SK-N-SH (cell line): ENCODE measurements around the gene TANC2. TPM values are rescaled to one million over a fixed set of nuclear protein-coding genes. Genes with fewer than 3 reads are reported as not detected.

Source experiments
- CTCF ChIA-PET: fragments of 300-600, 350-600 bp; formaldehyde crosslinking; extraction: SDS; loops from one replicate; lab custom pipeline; 2021; lab: Yijun Ruan, JAX
- POLR2A ChIA-PET: fragments of 350-600 bp; sonication (Branson Sonifier 250); formaldehyde crosslinking; extraction: SDS; loops from one replicate; lab custom pipeline; 2020; ENCODE audit warnings: antibody characterized with exemption, inconsistent platforms; lab: Yijun Ruan, JAX
- DNase-seq: peaks from one replicate; pipeline ENCODE4 v3.0.0; 2012
- H2AFZ ChIP-seq: fragments of 200-600 bp; sonication (generic); 2 replicates; pipeline ENCODE4 v1.8.1; 2016; ENCODE audit warnings: antibody characterized with exemption, mild to moderate bottlenecking, low read depth
- H3F3A ChIP-seq: fragments of 200-600 bp; sonication (generic); replicated peaks from 2 replicates; pipeline ENCODE3; 2016; ENCODE audit warnings: antibody characterized with exemption, mild to moderate bottlenecking; ENCODE audit not compliant: insufficient read depth
- H3K27ac ChIP-seq, 2 experiments: fragments of 200-500 bp in 1 of 2; fragments of 200-600 bp in 1 of 2; sonication (Bioruptor generic) in 1 of 2; sonication (generic), shearing (Covaris generic) in 1 of 2; 2 replicates each; pipeline versions ENCODE4 v1.5.1 to v1.6.1; 2014 to 2016; ENCODE audit warnings: low read depth in 2 of 2, inconsistent platforms in 1 of 2, low read length in 1 of 2, mild to moderate bottlenecking in 1 of 2, mixed read lengths in 1 of 2
- H3K27me3 ChIP-seq: fragments of 200-600 bp; sonication (generic), shearing (Covaris generic); 2 replicates; pipeline ENCODE4 v1.6.1; 2016; ENCODE audit warnings: mixed run types; ENCODE audit not compliant: insufficient read depth
- H3K36me3 ChIP-seq, 2 experiments: fragments of 200-500 bp in 1 of 2; fragments of 200-600 bp in 1 of 2; sonication (Bioruptor generic) in 1 of 2; sonication (generic) in 1 of 2; replicated peaks in 1 of 2; 2 replicates each; pipeline versions ENCODE3 to v1.5.1; 2014 to 2016; ENCODE audit warnings: low read length in 1 of 2, mild to moderate bottlenecking in 1 of 2; ENCODE audit not compliant: insufficient read depth in 2 of 2, control insufficient read depth in 1 of 2
- H3K4me1 ChIP-seq, 2 experiments: fragments of 200-500 bp in 1 of 2; fragments of 200-600 bp in 1 of 2; sonication (Bioruptor generic) in 1 of 2; sonication (generic), shearing (Covaris generic) in 1 of 2; 2 replicates each; pipeline versions ENCODE4 v1.5.1 to v1.6.1; 2014 to 2016; ENCODE audit warnings: low read depth in 1 of 2, low read length in 1 of 2, mixed run types in 1 of 2; ENCODE audit not compliant: insufficient read depth in 2 of 2, control insufficient read depth in 1 of 2
- H3K4me2 ChIP-seq: fragments of 200-600 bp; sonication (generic), shearing (Covaris generic); 2 replicates; pipeline ENCODE4 v1.6.1; 2017; ENCODE audit warnings: mixed run types
- H3K4me3 ChIP-seq, 2 experiments: fragments of 200-500 bp in 1 of 2; fragments of 200-600 bp in 1 of 2; sonication (Bioruptor generic) in 1 of 2; sonication (generic), shearing (Covaris generic) in 1 of 2; 2 replicates each; pipeline versions ENCODE4 v1.5.1 to v1.8.1; 2014 to 2016; ENCODE audit warnings: low read depth in 2 of 2, inconsistent platforms in 1 of 2, low read length in 1 of 2, mild to moderate bottlenecking in 1 of 2, mixed read lengths in 1 of 2, moderate library complexity in 1 of 2
- H3K79me2 ChIP-seq: fragments of 200-600 bp; sonication (generic); 2 replicates; pipeline ENCODE4 v1.8.1; 2017; ENCODE audit warnings: mild to moderate bottlenecking; ENCODE audit not compliant: insufficient read depth
- H3K9ac ChIP-seq: fragments of 200-600 bp; sonication (generic); 2 replicates; pipeline ENCODE4 v1.6.1; 2017; ENCODE audit warnings: mixed run types
- H3K9me2 ChIP-seq: fragments of 200-600 bp; sonication (generic); 2 replicates; pipeline ENCODE4 v1.6.1; 2017; ENCODE audit warnings: mixed run types
- H3K9me3 ChIP-seq: fragments of 200-600 bp; sonication (generic); 2 replicates; pipeline ENCODE4 v1.6.1; 2017; ENCODE audit warnings: mixed run types, mild to moderate bottlenecking, moderate library complexity
- H4K20me1 ChIP-seq: fragments of 200-600 bp; sonication (generic); 2 replicates; pipeline ENCODE4 v1.6.1; 2017; ENCODE audit warnings: mild to moderate bottlenecking, mixed run types; ENCODE audit not compliant: insufficient read depth
- CHD2 ChIP-seq: fragments of 150-350 bp; IDR thresholded peaks from 2 replicates; pipeline ENCODE4 v1.6.1; 2018; ENCODE audit warnings: low read length; ENCODE audit not compliant: partially characterized antibody
- EP300 ChIP-seq, 2 experiments: IDR thresholded peaks; 2 replicates each; pipeline versions ENCODE4 v1.4.0 to v1.6.1; 2012; ENCODE audit warnings: borderline replicate concordance in 1 of 2, low read depth in 1 of 2, low read length in 1 of 2
- EZH2phosphoT487 ChIP-seq: fragments of 200-600 bp; sonication (generic); IDR thresholded peaks from 2 replicates; pipeline ENCODE4 v1.6.1; 2017; ENCODE audit warnings: low read depth, mixed run types, mild to moderate bottlenecking, antibody characterized with exemption, moderate library complexity, borderline replicate concordance
- FOSL2 ChIP-seq: IDR thresholded peaks from 2 replicates; pipeline ENCODE4 v1.4.0; 2012; ENCODE audit warnings: low read depth, mild to moderate bottlenecking, moderate library complexity, borderline replicate concordance
- GABPA ChIP-seq: IDR thresholded peaks from 2 replicates; pipeline ENCODE4 v1.4.0; 2012; ENCODE audit warnings: low read depth, mild to moderate bottlenecking
- GATA2 ChIP-seq: sonication (generic); formaldehyde crosslinking; IDR thresholded peaks from 2 replicates; pipeline ENCODE4 v1.5.0; 2020; ENCODE audit warnings: mild to moderate bottlenecking, missing genetic modification reagents
- JUND ChIP-seq: IDR thresholded peaks from 2 replicates; pipeline ENCODE4 v1.4.0; 2012
- MEF2A ChIP-seq: IDR thresholded peaks from 2 replicates; pipeline ENCODE4 v1.4.0; 2012; ENCODE audit warnings: low read depth, borderline replicate concordance
- MXI1 ChIP-seq: IDR thresholded peaks from 2 replicates; pipeline ENCODE4 v1.6.1; 2012; ENCODE audit warnings: mild to moderate bottlenecking, low read depth, low read length, improper control_type of control experiment
- RAD21 ChIP-seq: IDR thresholded peaks from 2 replicates; pipeline ENCODE4 v1.6.1; 2012; ENCODE audit warnings: mild to moderate bottlenecking, low read length
- SIN3A ChIP-seq: IDR thresholded peaks from 2 replicates; pipeline ENCODE4 v1.6.1; 2012; ENCODE audit warnings: low read depth, mild to moderate bottlenecking, low read length, moderate library complexity, borderline replicate concordance
- SMC3 ChIP-seq: IDR thresholded peaks from 2 replicates; pipeline ENCODE4 v1.6.1; 2012; ENCODE audit warnings: low read depth, low read length, improper control_type of control experiment
- TAF1 ChIP-seq: IDR thresholded peaks from 2 replicates; pipeline ENCODE4 v1.6.1; 2012; ENCODE audit warnings: low read depth, mild to moderate bottlenecking, low read length, moderate library complexity, borderline replicate concordance
- TCF12 ChIP-seq: IDR thresholded peaks from 2 replicates; pipeline ENCODE4 v1.4.0; 2012
- TEAD4 ChIP-seq: IDR thresholded peaks from 2 replicates; pipeline ENCODE4 v1.4.0; 2012; ENCODE audit warnings: mild to moderate bottlenecking, borderline replicate concordance; ENCODE audit not compliant: insufficient read depth
- YY1 ChIP-seq: IDR thresholded peaks from 2 replicates; pipeline ENCODE4 v1.4.0; 2012; ENCODE audit warnings: low read depth, mild to moderate bottlenecking
- WGBS: methylation state at CpG from one replicate; pipeline ENCODE4 v1.1.6; 2017; ENCODE audit warnings: low lambda C conversion rate; 5-methylcytosine and 5-hydroxymethylcytosine counted together
- polyA plus RNA-seq, 3 experiments: library from polyadenylated mRNA; depleted of rRNA; stranded (reverse); fragments of >200 nt; gene quantifications; 2 replicates each; pipeline ENCODE4 v1.2.3, GENCODE V29; 2012
- TF ChIP-seq, protein P1 (sequence below): IDR thresholded peaks from 2 replicates; pipeline ENCODE4 v1.4.0; 2012; ENCODE audit warnings: low read depth, borderline replicate concordance
- TF ChIP-seq, protein P2 (sequence below): IDR thresholded peaks from 2 replicates; pipeline ENCODE4 v1.4.0; 2012; ENCODE audit warnings: low read depth, borderline replicate concordance
- TF ChIP-seq, protein P3 (sequence below): fragments of 150-350 bp; IDR thresholded peaks from 2 replicates; pipeline ENCODE4 v1.6.1; 2016; ENCODE audit warnings: mild to moderate bottlenecking, low read depth, low read length
- TF ChIP-seq, protein P4 (sequence below): fragments of 150-350 bp; IDR thresholded peaks from 2 replicates; pipeline ENCODE4 v1.6.1; 2017; ENCODE audit warnings: antibody characterized with exemption, low read length, low read depth, borderline replicate concordance
- TF ChIP-seq, protein P5 (sequence below): IDR thresholded peaks from 2 replicates; pipeline ENCODE4 v1.6.1; 2012; ENCODE audit warnings: mild to moderate bottlenecking, low read depth, low read length, moderate library complexity
- TF ChIP-seq, protein P6 (sequence below): fragments of 200-600 bp; sonication (generic); IDR thresholded peaks from 2 replicates; pipeline ENCODE4 v1.6.1; 2017; ENCODE audit warnings: antibody characterized with exemption, mild to moderate bottlenecking, moderate library complexity

The TANC2 gene
- polyA plus RNA-seq, 1 of the 3 experiments (the other 2 are of a cell fraction) = 23.0 TPM

DNA sequence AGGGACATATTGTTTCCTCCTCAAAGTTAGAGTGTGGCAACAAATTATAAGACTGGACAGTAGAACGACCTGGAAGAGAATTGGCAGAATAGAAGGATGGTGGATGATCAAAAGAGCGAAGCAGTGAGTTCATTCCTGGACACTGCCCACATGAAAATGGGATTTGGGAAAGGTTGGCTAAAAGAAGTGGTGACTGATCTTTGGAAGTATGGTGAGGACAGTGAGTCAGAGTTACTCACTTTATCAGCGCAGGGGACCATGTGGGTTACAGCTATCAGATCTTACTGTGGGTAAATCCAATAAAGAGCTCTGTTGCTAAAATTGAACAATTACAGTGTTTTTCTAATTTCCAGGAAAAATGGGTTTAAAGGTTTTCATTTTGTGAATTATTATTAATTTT is 2.7 kb upstream of the TANC2 start:
- H3K36me3 ChIP-seq = no peaks in the 10 kb centered on the region
- H3K4me3 ChIP-seq = no peak overlapping the region
- H3F3A ChIP-seq = peaks cover 16% of the 10 kb centered on the region
- no peak overlapping the region for H3K9ac ChIP-seq
- H3K4me2 ChIP-seq = no peak overlapping the region
- ChIA-PET POLR2A (interaction anchor here (1.0 kb wide), 1 partner anchor 39 kb away, joined by 4 read pairs; no protein-coding TSS in a partner anchor), CTCF (interaction anchor here (1.0 to 2.5 kb wide), 4 partner anchors 20 to 260 kb away, joined by 3 to 7 read pairs (median 3); no protein-coding TSS in a partner anchor)
- H3K27ac ChIP-seq = peak overlapping the region in 1 of 2 experiments; percentile 56; a peak in 2 of 4 replicates
- H3K9me2 ChIP-seq = no peaks in the 10 kb centered on the region
- H2AFZ ChIP-seq = no peak overlapping the region
- peak; percentile 42 for DNase-seq
- WGBS = 15% methylated on average over 3 of the region's 3 CpGs
- no peaks in the 10 kb centered on the region for H3K27me3 ChIP-seq
- peaks cover 19% of the 10 kb centered on the region for H3K79me2 ChIP-seq
- H4K20me1 ChIP-seq = no peaks in the 10 kb centered on the region
- peaks cover 4 to 18% of the 10 kb centered on the region in 2 experiments; a peak in 3 of 4 replicates for H3K4me1 ChIP-seq
- no peaks in the 10 kb centered on the region for H3K9me3 ChIP-seq
- TF ChIP-seq TEAD4 = peak; percentile 64; the same call in 1 of the 2 replicates
- TF ChIP-seq, protein P1, sequence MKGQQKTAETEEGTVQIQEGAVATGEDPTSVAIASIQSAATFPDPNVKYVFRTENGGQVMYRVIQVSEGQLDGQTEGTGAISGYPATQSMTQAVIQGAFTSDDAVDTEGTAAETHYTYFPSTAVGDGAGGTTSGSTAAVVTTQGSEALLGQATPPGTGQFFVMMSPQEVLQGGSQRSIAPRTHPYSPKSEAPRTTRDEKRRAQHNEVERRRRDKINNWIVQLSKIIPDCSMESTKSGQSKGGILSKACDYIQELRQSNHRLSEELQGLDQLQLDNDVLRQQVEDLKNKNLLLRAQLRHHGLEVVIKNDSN = peak; percentile 51; the same call in 1 of the 2 replicates
- TF ChIP-seq, protein P2, sequence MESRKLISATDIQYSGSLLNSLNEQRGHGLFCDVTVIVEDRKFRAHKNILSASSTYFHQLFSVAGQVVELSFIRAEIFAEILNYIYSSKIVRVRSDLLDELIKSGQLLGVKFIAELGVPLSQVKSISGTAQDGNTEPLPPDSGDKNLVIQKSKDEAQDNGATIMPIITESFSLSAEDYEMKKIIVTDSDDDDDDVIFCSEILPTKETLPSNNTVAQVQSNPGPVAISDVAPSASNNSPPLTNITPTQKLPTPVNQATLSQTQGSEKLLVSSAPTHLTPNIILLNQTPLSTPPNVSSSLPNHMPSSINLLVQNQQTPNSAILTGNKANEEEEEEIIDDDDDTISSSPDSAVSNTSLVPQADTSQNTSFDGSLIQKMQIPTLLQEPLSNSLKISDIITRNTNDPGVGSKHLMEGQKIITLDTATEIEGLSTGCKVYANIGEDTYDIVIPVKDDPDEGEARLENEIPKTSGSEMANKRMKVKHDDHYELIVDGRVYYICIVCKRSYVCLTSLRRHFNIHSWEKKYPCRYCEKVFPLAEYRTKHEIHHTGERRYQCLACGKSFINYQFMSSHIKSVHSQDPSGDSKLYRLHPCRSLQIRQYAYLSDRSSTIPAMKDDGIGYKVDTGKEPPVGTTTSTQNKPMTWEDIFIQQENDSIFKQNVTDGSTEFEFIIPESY = peak; percentile 76; the same call in 1 of the 2 replicates
- peak; percentile 11; the same call in 1 of the 2 replicates for TF ChIP-seq GATA2
- TF ChIP-seq, protein P3, sequence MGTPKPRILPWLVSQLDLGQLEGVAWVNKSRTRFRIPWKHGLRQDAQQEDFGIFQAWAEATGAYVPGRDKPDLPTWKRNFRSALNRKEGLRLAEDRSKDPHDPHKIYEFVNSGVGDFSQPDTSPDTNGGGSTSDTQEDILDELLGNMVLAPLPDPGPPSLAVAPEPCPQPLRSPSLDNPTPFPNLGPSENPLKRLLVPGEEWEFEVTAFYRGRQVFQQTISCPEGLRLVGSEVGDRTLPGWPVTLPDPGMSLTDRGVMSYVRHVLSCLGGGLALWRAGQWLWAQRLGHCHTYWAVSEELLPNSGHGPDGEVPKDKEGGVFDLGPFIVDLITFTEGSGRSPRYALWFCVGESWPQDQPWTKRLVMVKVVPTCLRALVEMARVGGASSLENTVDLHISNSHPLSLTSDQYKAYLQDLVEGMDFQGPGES = no peak
- no peak for TF ChIP-seq EZH2phosphoT487
- TF ChIP-seq, protein P4, sequence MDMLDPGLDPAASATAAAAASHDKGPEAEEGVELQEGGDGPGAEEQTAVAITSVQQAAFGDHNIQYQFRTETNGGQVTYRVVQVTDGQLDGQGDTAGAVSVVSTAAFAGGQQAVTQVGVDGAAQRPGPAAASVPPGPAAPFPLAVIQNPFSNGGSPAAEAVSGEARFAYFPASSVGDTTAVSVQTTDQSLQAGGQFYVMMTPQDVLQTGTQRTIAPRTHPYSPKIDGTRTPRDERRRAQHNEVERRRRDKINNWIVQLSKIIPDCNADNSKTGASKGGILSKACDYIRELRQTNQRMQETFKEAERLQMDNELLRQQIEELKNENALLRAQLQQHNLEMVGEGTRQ = no peak
- TF ChIP-seq FOSL2 = peak; percentile 99
- no peak for TF ChIP-seq TAF1
- TF ChIP-seq EP300 (IDR thresholded peaks at IDR 0.05; ENCODE audit: borderline replicate concordance in 1 of 2, low read depth in 1 of 2, low read length in 1 of 2) = peak; percentile 47 to 94; a peak in 3 of 4 replicates
- peak; percentile 94 for TF ChIP-seq JUND
- 0 out of 2 replicates have a peak, but pooled peaks have one; percentile 10 for TF ChIP-seq RAD21
- TF ChIP-seq CHD2 = no peak
- TF ChIP-seq GABPA = no peak
- TF ChIP-seq, protein P5, sequence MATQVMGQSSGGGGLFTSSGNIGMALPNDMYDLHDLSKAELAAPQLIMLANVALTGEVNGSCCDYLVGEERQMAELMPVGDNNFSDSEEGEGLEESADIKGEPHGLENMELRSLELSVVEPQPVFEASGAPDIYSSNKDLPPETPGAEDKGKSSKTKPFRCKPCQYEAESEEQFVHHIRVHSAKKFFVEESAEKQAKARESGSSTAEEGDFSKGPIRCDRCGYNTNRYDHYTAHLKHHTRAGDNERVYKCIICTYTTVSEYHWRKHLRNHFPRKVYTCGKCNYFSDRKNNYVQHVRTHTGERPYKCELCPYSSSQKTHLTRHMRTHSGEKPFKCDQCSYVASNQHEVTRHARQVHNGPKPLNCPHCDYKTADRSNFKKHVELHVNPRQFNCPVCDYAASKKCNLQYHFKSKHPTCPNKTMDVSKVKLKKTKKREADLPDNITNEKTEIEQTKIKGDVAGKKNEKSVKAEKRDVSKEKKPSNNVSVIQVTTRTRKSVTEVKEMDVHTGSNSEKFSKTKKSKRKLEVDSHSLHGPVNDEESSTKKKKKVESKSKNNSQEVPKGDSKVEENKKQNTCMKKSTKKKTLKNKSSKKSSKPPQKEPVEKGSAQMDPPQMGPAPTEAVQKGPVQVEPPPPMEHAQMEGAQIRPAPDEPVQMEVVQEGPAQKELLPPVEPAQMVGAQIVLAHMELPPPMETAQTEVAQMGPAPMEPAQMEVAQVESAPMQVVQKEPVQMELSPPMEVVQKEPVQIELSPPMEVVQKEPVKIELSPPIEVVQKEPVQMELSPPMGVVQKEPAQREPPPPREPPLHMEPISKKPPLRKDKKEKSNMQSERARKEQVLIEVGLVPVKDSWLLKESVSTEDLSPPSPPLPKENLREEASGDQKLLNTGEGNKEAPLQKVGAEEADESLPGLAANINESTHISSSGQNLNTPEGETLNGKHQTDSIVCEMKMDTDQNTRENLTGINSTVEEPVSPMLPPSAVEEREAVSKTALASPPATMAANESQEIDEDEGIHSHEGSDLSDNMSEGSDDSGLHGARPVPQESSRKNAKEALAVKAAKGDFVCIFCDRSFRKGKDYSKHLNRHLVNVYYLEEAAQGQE = no peak; the same call in 1 of the 2 replicates
- no peak for TF ChIP-seq YY1
- TF ChIP-seq SIN3A = 0 out of 2 replicates have a peak, but pooled peaks have one; percentile 28
- no peak for TF ChIP-seq MXI1
- TF ChIP-seq, protein P6, sequence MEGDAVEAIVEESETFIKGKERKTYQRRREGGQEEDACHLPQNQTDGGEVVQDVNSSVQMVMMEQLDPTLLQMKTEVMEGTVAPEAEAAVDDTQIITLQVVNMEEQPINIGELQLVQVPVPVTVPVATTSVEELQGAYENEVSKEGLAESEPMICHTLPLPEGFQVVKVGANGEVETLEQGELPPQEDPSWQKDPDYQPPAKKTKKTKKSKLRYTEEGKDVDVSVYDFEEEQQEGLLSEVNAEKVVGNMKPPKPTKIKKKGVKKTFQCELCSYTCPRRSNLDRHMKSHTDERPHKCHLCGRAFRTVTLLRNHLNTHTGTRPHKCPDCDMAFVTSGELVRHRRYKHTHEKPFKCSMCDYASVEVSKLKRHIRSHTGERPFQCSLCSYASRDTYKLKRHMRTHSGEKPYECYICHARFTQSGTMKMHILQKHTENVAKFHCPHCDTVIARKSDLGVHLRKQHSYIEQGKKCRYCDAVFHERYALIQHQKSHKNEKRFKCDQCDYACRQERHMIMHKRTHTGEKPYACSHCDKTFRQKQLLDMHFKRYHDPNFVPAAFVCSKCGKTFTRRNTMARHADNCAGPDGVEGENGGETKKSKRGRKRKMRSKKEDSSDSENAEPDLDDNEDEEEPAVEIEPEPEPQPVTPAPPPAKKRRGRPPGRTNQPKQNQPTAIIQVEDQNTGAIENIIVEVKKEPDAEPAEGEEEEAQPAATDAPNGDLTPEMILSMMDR = no peak
- TF ChIP-seq SMC3 = no peak
- TF ChIP-seq TCF12 = peak; percentile 94
- peak; percentile 71; the same call in 1 of the 2 replicates for TF ChIP-seq MEF2A
